Right cardiac atrium (tissue), 5 donors: ENCODE measurements around the gene ST3GAL3. TPM values are rescaled to one million over a fixed set of nuclear protein-coding genes. Genes with fewer than 3 reads are reported as not detected.

Experiments
- ATAC-seq, 2 donors: fragments of 200-7000 bp; cut with Tn5 transposase; one replicate each; pipeline versions ENCODE4 v1.8.0 to v1.9.1; 2020; ENCODE audit warnings: moderate library complexity in 2 of 2, mild to moderate bottlenecking in 1 of 2
- DNase-seq, 3 donors: peaks; one replicate each; pipeline ENCODE4 v3.0.0-alpha.2; 2020
- H3K27ac ChIP-seq: one replicate; pipeline ENCODE4 v1.5.1; 2013; ENCODE audit warnings: mild to moderate bottlenecking, low read length, control low read depth, moderate library complexity
- H3K27me3 ChIP-seq: one replicate; pipeline ENCODE4 v1.6.1; 2013; ENCODE audit not compliant: control insufficient read depth, insufficient read depth
- H3K4me1 ChIP-seq: one replicate; pipeline ENCODE4 v1.6.1; 2013; ENCODE audit warnings: low read length; ENCODE audit not compliant: control insufficient read depth, insufficient read depth
- H3K4me3 ChIP-seq: one replicate; pipeline ENCODE4 v1.5.1; 2013; ENCODE audit warnings: low read length, control low read depth
- H3K9me3 ChIP-seq: one replicate; pipeline ENCODE4 v1.6.1; 2013; ENCODE audit warnings: low read length; ENCODE audit not compliant: control insufficient read depth
- WGBS: extraction: QIAGEN DNeasy Blood & Tissue Kit; methylation state at CpG from one replicate; pipeline ENCODE4 v1.1.7; 2013; 5-methylcytosine and 5-hydroxymethylcytosine counted together
- intact Hi-C, 4 donors: fragments of 100-400 bp; cut with DNase I; formaldehyde crosslinking; loops; one replicate each; pipeline versions ENCODE4 v1.11.0 to v1.14.0; 2022 to 2023
- polyA plus RNA-seq: library from polyadenylated mRNA; stranded (reverse); fragments of 200-250 nt; gene quantifications from one replicate; pipeline ENCODE4 v1.2.3, GENCODE V29; 2013
- total RNA-seq, 4 donors: library from RNA; stranded (reverse); fragmentation: NEBNext Ultra II Directional; extraction: Animal tissue kit (Norgen Biotek cat#: 25700); gene quantifications; one replicate each; pipeline ENCODE4 v1.2.1, GENCODE V29; 2021
- donor health status: healthy with polysubstance abuse.
- donor health status: DM: no; HTN: yes; CAD: no.
- donor health status: DM: no; HTN: no; CAD: no.
- donor health status: DM: no; HTN: yes; CAD: no; lungs with severe emphysema.
- donor health status: DM: yes; HTN: yes; CAD: no.

The ST3GAL3 gene
- total and polyA plus RNA-seq, 5 donors: 19.6 to 26.3 (median 21.9) TPM

DNA sequence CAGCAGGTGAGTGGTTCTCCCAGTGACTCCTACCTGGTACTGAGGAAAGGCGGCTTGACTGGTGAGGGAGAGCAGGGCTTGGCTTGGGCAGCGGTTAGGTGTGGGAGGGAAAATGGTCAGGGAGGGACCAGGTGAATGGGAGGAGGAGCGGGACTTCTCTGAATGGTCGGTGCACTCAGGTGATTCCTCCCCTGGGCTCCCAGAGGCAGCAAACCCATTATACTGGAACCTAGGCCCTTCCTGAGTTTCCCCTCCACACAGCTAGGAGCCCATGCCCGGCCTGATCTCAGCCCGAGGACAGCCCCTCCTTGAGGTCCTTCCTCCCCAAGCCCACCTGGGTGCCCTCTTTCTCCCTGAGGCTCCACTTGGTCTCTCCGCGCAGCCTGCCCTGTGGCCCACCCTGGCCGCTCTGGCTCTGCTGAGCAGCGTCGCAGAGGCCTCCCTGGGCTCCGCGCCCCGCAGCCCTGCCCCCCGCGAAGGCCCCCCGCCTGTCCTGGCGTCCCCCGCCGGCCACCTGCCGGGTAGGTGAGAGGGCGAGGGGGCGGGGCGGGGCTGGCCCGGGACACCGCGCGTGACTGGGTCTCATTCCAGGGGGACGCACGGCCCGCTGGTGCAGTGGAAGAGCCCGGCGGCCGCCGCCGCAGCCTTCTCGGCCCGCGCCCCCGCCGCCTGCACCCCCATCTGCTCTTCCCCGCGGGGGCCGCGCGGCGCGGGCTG, 228.5 kb downstream of the ST3GAL3 start:
- no peaks in the 10 kb centered on the region for H3K9me3 ChIP-seq
- H3K27ac ChIP-seq: no peak overlapping the region
- 11% methylated on average over 48 of the region's 48 CpGs for WGBS
- DNase-seq (peak in 2 of 3 donors; percentile 50 to 67), ATAC-seq (no peak)
- peak overlapping the region; percentile 55 for H3K4me3 ChIP-seq
- no peaks in the 10 kb centered on the region for H3K27me3 ChIP-seq
- intact Hi-C loops: loop anchor here in 3 of 4 donors (2.0 to 5.0 kb wide), 3 partner anchors 173 to 409 kb away; no protein-coding TSS in a partner anchor
- peaks cover 4% of the 10 kb centered on the region for H3K4me1 ChIP-seq

DNA sequence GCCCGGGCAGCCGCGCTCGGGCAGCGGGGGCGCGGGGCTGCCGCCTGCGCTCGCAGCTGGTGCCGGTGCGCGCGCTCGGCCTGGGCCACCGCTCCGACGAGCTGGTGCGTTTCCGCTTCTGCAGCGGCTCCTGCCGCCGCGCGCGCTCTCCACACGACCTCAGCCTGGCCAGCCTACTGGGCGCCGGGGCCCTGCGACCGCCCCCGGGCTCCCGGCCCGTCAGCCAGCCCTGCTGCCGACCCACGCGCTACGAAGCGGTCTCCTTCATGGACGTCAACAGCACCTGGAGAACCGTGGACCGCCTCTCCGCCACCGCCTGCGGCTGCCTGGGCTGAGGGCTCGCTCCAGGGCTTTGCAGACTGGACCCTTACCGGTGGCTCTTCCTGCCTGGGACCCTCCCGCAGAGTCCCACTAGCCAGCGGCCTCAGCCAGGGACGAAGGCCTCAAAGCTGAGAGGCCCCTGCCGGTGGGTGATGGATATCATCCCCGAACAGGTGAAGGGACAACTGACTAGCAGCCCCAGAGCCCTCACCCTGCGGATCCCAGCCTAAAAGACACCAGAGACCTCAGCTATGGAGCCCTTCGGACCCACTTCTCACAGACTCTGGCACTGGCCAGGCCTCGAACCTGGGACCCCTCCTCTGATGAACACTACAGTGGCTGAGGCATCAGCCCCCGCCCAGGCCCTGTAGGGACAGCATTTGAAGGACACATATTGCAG, 229.3 kb downstream of the ST3GAL3 start:
- no peaks in the 10 kb centered on the region for H3K27me3 ChIP-seq
- intact Hi-C loops: loop anchor here in 3 of 4 donors (5.0 kb wide), 2 partner anchors 174 to 409 kb away; no protein-coding TSS in a partner anchor
- H3K4me3 ChIP-seq: peak overlapping the region; percentile 55
- peak; percentile 27 to 39 for ATAC-seq
- no peak overlapping the region for H3K27ac ChIP-seq
- no peaks in the 10 kb centered on the region for H3K9me3 ChIP-seq
- 11% methylated on average over 56 of the region's 56 CpGs for WGBS
- DNase-seq: peak in 2 of 3 donors; percentile 64 to 76
- H3K4me1 ChIP-seq: peaks cover 4% of the 10 kb centered on the region

DNA sequence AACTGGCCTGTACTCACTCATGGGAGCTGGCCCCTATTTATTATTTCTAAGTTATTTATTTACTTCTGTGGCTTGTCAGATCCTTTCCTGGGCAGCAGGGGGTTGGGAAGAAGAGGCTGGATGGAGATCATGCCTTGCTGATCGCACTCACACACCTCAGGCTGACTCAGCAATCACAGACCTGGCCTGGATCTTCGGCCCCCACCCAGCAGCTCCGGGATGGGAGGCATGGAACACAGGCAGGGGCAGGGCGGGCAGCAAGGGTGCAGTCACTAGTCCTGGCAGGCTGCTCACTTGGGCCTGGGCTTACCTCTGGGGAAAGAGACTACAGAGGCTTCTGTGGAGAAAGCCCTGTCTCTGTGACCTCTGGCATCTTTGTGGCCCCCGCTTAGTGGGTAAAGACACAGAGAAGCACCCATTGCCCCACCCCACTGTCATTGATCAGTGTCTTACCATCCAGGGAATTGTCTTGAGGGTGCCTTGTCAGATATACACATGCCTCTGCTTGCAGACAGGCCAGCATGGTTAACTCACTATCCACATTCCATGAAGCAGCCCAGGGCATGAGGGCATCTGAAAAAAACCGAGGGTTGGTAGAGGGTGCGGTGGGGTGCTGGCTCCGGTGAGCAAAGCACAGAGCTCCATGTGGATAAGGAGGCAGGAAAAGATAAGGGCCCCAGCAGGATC, 230.0 kb downstream of the ST3GAL3 start:
- Histone ChIP-seq H3K4me3 (no peak overlapping the region), H3K27me3 (no peaks in the 10 kb centered on the region), H3K4me1 (peaks cover 4% of the 10 kb centered on the region), H3K9me3 (no peaks in the 10 kb centered on the region), H3K27ac (no peak overlapping the region)
- DNase-seq (no peak), ATAC-seq (no peak)
- intact Hi-C loops: loop anchor here in 3 of 4 donors (5.0 kb wide), 2 partner anchors 175 to 410 kb away; no protein-coding TSS in a partner anchor
- 91% methylated on average over 8 of the region's 8 CpGs for WGBS

- 75% methylated on average over 10 of the region's 10 CpGs for WGBS
- DNase-seq (no peak), ATAC-seq (no peak)
- intact Hi-C loops: loop anchor here in 3 of 4 donors (5.0 kb wide), 2 partner anchors 176 to 411 kb away; no protein-coding TSS in a partner anchor
- no peaks in the 10 kb centered on the region for H3K9me3 ChIP-seq
- H3K4me1 ChIP-seq: peaks cover 4% of the 10 kb centered on the region
- H3K4me3 ChIP-seq: no peak overlapping the region
- no peaks in the 10 kb centered on the region for H3K27me3 ChIP-seq
- no peak overlapping the region for H3K27ac ChIP-seq
These were observed 231.0 kb downstream of the ST3GAL3 start for GRCh38 chr1:43938383-43938782.

DNA sequence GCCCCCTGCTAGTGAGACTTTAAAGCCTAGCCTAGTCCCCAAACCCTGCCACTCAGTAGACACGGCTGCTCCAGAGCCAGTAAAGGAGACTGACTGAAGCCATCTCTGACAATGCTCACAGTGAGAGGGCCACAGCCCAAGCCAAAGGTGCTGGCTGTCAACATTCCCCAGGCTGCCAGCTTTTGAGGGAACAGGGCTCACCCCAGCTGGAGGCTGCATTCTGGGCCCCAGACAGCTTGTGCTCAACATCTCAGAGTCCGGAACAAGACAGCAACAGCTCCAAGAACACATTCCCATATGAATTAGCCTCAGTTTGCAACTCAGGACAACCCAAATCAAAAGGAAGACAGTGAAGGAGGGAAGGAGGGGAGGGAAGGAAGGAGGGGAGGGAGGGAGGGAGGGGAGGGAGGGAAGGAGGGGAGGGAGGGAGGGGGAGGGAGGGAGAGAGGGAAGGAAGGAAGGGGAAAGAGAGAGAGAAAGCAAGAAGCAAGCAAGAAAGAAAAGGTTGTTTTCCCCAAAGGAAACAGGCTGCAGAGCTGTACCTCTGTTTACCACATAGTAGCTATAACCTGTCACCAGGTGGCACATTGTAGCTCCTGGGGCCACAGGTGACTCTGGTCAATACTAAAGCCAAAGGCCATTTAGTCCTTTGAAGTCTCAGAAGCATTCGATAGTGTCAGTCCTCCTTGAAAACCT, 231.7 kb downstream of the ST3GAL3 start:
- Histone ChIP-seq H3K9me3 (no peaks in the 10 kb centered on the region), H3K27me3 (no peaks in the 10 kb centered on the region), H3K4me3 (no peak overlapping the region), H3K4me1 (peaks cover 4% of the 10 kb centered on the region), H3K27ac (no peak overlapping the region)
- ATAC-seq (peak; percentile 45 to 67), DNase-seq (peak in 2 of 3 donors; percentile 80 to 86)
- 52% methylated on average over 3 of the region's 3 CpGs for WGBS
- intact Hi-C loops: loop anchor here in 3 of 4 donors (5.0 kb wide), 2 partner anchors 177 to 412 kb away; no protein-coding TSS in a partner anchor

GRCh38 chr1:43942411-43942810, 235.1 kb downstream of the ST3GAL3 start:
- DNase-seq: no peak
- Histone ChIP-seq H3K4me3 (no peak overlapping the region), H3K27ac (no peak overlapping the region), H3K9me3 (no peaks in the 10 kb centered on the region), H3K4me1 (no peaks in the 10 kb centered on the region), H3K27me3 (no peaks in the 10 kb centered on the region)
- ATAC-seq: no peak
- WGBS: 87% methylated on average over 3 of the region's 3 CpGs
- intact Hi-C loops: no loop called here

GRCh38 chr1:43944860-43945259, 237.5 kb downstream of the ST3GAL3 start:
- no peaks in the 10 kb centered on the region for H3K9me3 ChIP-seq
- no peak overlapping the region for H3K4me3 ChIP-seq
- WGBS: 97% methylated on average over 1 of the region's 1 CpG
- DNase-seq (no peak), ATAC-seq (no peak)
- no peaks in the 10 kb centered on the region for H3K4me1 ChIP-seq
- H3K27ac ChIP-seq: no peak overlapping the region
- intact Hi-C loops: no loop called here
- no peaks in the 10 kb centered on the region for H3K27me3 ChIP-seq

GRCh38 chr1:43945674-43946235, 238.4 kb downstream of the ST3GAL3 start:
- Histone ChIP-seq H3K27me3 (no peaks in the 10 kb centered on the region), H3K4me3 (peak overlapping the region; percentile 57), H3K27ac (no peak overlapping the region), H3K9me3 (no peaks in the 10 kb centered on the region), H3K4me1 (no peaks in the 10 kb centered on the region)
- intact Hi-C loops: no loop called here
- DNase-seq (peak in 1 of 3 donors; percentile 56), ATAC-seq (no peak)
- 11% methylated on average over 3 of the region's 3 CpGs for WGBS

DNA sequence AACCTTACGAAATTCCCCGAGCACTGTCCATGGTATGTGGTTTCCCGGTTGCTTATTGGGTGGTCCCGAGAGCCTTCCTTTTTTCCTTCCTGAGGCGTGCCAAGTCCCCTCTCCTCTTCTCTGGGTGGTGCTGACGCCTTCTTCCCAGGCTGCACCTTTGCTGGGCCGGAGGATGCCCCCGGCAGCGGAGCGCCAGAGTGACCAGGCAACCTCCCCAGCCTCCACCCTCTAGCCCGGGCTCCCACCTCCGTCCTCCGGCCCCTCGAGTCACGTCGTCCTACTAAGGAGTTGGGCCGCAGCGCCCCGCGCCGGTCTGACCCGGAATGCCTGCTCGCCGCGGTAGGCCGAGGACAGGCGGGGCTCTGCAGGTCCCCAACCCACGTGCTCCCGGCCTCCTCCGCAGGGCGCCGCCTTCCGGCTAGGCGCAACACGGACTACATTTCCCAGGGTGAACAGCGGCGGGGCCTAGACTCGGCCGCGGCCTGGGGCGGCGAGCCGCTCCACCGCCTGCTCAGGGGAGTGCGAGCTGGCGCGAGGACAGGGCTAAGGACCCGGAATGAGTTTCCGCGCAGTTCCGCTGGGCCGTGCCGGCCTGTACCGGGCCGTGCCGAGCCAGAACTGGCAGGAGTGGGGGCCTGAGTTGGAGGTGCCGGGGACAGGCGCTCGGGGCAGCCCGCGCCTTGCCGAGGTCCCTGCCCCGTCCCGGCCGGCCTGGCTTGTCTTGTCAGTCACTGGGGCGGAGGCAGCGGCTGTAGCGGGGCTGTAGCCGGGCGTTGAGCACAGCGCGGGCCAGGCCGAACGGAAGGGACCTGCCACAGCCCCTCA, 239.1 kb downstream of the ST3GAL3 start, which contains the start of gene IPO13:
Gene IPO13, plus strand, starts transcription at position 715 of the 825 bp plus-strand sequence. CDS start 651 bp downstream, outside the sequence.
- Histone ChIP-seq H3K4me3 (peak within 1 kb of the TSS; percentile 57), H3K27ac (peak within 1 kb of the TSS; percentile 65), H3K9me3 (no peaks in the 10 kb centered on the region), H3K27me3 (no peaks in the 10 kb centered on the region), H3K4me1 (no peaks in the 10 kb centered on the region)
- peak; percentile 95 to 98 (median 98) for DNase-seq
- intact Hi-C loops: no loop called here
- ATAC-seq: peak; percentile 97 to 98
- under 1% methylated on average over 74 of the region's 74 CpGs for WGBS
